Activated naive CD4-positive, alpha-beta T cell treated with anti-CD3 and anti-CD28 coated beads, Interleukin-2, amount 50 U/mL, for 24 hours (primary cell): ENCODE measurements around the gene OR6P1.

ENCODE experiments used
- H3K27ac Mint-ChIP-seq: one replicate; pipeline ENCODE4 v1.8.0; 2021; ENCODE audit warnings: mild to moderate bottlenecking, mixed read lengths
- H3K27me3 Mint-ChIP-seq: one replicate; pipeline ENCODE4 v1.8.0; 2021; ENCODE audit warnings: mixed read lengths
- H3K36me3 Mint-ChIP-seq: one replicate; pipeline ENCODE4 v1.8.0; 2021; ENCODE audit warnings: mixed read lengths
- H3K4me1 Mint-ChIP-seq: one replicate; pipeline ENCODE4 v1.8.0; 2021; ENCODE audit warnings: mixed read lengths
- H3K4me3 Mint-ChIP-seq: one replicate; pipeline ENCODE4 v1.8.0; 2021; ENCODE audit warnings: mild to moderate bottlenecking, mixed read lengths
- H3K9me3 Mint-ChIP-seq: one replicate; pipeline ENCODE4 v1.8.0; 2021; ENCODE audit warnings: mixed read lengths

The OR6P1 gene, protein sequence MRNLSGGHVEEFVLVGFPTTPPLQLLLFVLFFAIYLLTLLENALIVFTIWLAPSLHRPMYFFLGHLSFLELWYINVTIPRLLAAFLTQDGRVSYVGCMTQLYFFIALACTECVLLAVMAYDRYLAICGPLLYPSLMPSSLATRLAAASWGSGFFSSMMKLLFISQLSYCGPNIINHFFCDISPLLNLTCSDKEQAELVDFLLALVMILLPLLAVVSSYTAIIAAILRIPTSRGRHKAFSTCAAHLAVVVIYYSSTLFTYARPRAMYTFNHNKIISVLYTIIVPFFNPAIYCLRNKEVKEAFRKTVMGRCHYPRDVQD

GRCh38 chr1:158570480-158570879, at the start of gene OR6P1:
Gene OR6P1 (minus strand): TSS chr1:158570580. CDS start chr1:158563604, 6,976 bp downstream.
- Mint-ChIP-seq H3K4me1 (no peaks in the 10 kb centered on the region), H3K4me3 (no peak within 1 kb of the TSS), H3K27me3 (peaks cover 13% of the 10 kb centered on the region), H3K9me3 (no peaks in the 10 kb centered on the region), H3K27ac (no peak within 1 kb of the TSS), H3K36me3 (no peaks in the 10 kb centered on the region)

- no peaks in the 10 kb centered on the region for H3K9me3 Mint-ChIP-seq
- H3K4me1 Mint-ChIP-seq = no peaks in the 10 kb centered on the region
- H3K27ac Mint-ChIP-seq = no peak overlapping the region
- no peaks in the 10 kb centered on the region for H3K36me3 Mint-ChIP-seq
- H3K27me3 Mint-ChIP-seq = peaks cover 13% of the 10 kb centered on the region
- no peak overlapping the region for H3K4me3 Mint-ChIP-seq
Observed at GRCh38 chr1:158613764-158614163, 43.4 kb upstream of the OR6P1 start.

GRCh38 chr1:158611916-158612315, 41.5 kb upstream of the OR6P1 start:
- Mint-ChIP-seq H3K27me3 (peaks cover 7% of the 10 kb centered on the region), H3K4me1 (no peaks in the 10 kb centered on the region), H3K27ac (no peak overlapping the region), H3K4me3 (no peak overlapping the region), H3K36me3 (no peaks in the 10 kb centered on the region), H3K9me3 (no peaks in the 10 kb centered on the region)

- Mint-ChIP-seq H3K4me1 (no peaks in the 10 kb centered on the region), H3K4me3 (no peak overlapping the region), H3K9me3 (no peaks in the 10 kb centered on the region), H3K36me3 (no peaks in the 10 kb centered on the region), H3K27ac (no peak overlapping the region), H3K27me3 (no peaks in the 10 kb centered on the region)
Observed at GRCh38 chr1:158607296-158607695, 36.9 kb upstream of the OR6P1 start.

- H3K36me3 Mint-ChIP-seq = no peaks in the 10 kb centered on the region
- H3K4me3 Mint-ChIP-seq = no peak within 1 kb of the TSS
- H3K4me1 Mint-ChIP-seq = no peaks in the 10 kb centered on the region
- no peak within 1 kb of the TSS for H3K27ac Mint-ChIP-seq
- H3K9me3 Mint-ChIP-seq = peaks cover 4% of the 10 kb centered on the region
- no peaks in the 10 kb centered on the region for H3K27me3 Mint-ChIP-seq
Observed at GRCh38 chr1:158604968-158605367, 34.6 kb upstream of the OR6P1 start, which contains the start of gene OR10Z1. Gene OR10Z1 (plus strand): TSS chr1:158605268. CDS start chr1:158606439, 1,171 bp downstream.

GRCh38 chr1:158600735-158601134, 30.4 kb upstream of the OR6P1 start:
- Mint-ChIP-seq H3K36me3 (peaks cover 7% of the 10 kb centered on the region), H3K4me1 (no peaks in the 10 kb centered on the region), H3K27ac (no peak overlapping the region), H3K9me3 (peaks cover 24% of the 10 kb centered on the region), H3K27me3 (no peaks in the 10 kb centered on the region), H3K4me3 (no peak overlapping the region)

DNA sequence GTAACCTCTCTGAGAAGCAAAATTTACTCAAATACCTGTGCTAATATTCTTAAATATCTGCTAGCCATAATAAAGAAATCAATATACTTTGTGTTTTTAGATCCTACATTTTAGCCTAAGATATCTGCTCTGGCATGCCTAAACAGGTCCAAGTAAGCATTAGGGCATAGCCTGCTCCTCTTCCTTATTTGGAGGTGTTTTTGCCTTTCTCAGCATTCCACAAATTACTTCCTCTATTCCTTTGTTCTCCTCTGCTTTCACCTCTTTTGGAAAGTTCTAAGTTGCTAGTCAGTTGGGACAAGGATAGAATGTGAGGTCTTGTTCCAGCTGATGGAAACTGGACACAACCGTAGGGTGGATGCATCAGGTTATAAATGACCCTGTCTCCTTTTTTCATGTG, 16.6 kb upstream of the OR6P1 start:
- Mint-ChIP-seq H3K9me3 (no peaks in the 10 kb centered on the region), H3K27me3 (peaks cover 3% of the 10 kb centered on the region), H3K36me3 (no peaks in the 10 kb centered on the region), H3K27ac (no peak overlapping the region), H3K4me1 (no peaks in the 10 kb centered on the region), H3K4me3 (no peak overlapping the region)

DNA sequence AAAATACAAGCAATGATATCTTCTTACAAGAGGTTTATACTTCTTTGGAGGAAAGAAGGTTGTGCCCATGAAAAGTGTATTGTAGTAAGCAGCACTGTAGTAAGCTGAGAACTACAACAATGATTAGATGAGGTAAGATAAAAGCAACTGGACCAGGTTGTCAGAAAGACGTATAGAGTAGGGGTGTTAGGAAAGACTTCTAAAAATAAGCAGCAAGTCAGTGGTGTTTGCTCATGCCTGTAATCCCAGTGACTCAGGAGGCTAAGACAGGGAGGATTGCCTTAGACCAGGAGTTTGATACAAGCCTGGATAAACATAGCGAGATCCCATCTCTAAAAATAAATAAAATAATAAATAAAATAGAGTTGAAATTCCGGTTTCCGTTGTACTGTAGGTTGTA, 13.6 kb upstream of the OR6P1 start:
- H3K27ac Mint-ChIP-seq = no peak overlapping the region
- peaks cover 3% of the 10 kb centered on the region for H3K27me3 Mint-ChIP-seq
- H3K4me3 Mint-ChIP-seq = no peak overlapping the region
- no peaks in the 10 kb centered on the region for H3K36me3 Mint-ChIP-seq
- H3K9me3 Mint-ChIP-seq = no peaks in the 10 kb centered on the region
- H3K4me1 Mint-ChIP-seq = no peaks in the 10 kb centered on the region

DNA sequence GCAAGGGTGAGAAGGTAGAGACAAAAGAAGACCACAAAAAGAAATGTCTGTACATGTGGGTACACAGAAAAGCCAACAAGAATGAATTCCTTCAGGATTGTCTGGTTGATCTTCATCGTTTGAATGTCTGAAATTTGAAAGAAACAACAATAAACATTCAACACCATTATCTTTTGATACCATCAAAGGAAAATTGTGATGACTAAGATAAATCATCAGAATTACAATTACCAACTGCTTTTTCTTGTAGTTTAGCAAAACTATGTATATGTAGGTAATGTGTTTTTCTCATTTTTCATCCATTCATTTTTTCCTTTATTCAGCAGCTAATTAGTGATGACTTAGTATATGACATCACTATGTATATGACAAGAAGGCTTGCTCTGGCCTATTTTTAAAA, 9.4 kb upstream of the OR6P1 start, which contains the start of gene OR10X1:
Gene OR10X1, minus strand, starts transcription at position 167 of the 400 bp plus-strand sequence. Its CDS starts 0 bp downstream, at position 167.
- Mint-ChIP-seq H3K4me3 (no peak within 1 kb of the TSS), H3K9me3 (no peaks in the 10 kb centered on the region), H3K27ac (no peak within 1 kb of the TSS), H3K27me3 (peaks cover 8% of the 10 kb centered on the region), H3K36me3 (no peaks in the 10 kb centered on the region), H3K4me1 (no peaks in the 10 kb centered on the region)

- no peak overlapping the region for H3K27ac Mint-ChIP-seq
- no peaks in the 10 kb centered on the region for H3K36me3 Mint-ChIP-seq
- H3K27me3 Mint-ChIP-seq = peaks cover 7% of the 10 kb centered on the region
- H3K9me3 Mint-ChIP-seq = no peaks in the 10 kb centered on the region
- no peak overlapping the region for H3K4me3 Mint-ChIP-seq
- no peaks in the 10 kb centered on the region for H3K4me1 Mint-ChIP-seq
Observed at GRCh38 chr1:158577561-158577960, 7.2 kb upstream of the OR6P1 start.

GRCh38 chr1:158572226-158572625, 1.8 kb upstream of the OR6P1 start:
- Mint-ChIP-seq H3K36me3 (no peaks in the 10 kb centered on the region), H3K27me3 (peaks cover 13% of the 10 kb centered on the region), H3K9me3 (no peaks in the 10 kb centered on the region), H3K4me1 (no peaks in the 10 kb centered on the region), H3K27ac (no peak overlapping the region), H3K4me3 (no peak overlapping the region)

DNA sequence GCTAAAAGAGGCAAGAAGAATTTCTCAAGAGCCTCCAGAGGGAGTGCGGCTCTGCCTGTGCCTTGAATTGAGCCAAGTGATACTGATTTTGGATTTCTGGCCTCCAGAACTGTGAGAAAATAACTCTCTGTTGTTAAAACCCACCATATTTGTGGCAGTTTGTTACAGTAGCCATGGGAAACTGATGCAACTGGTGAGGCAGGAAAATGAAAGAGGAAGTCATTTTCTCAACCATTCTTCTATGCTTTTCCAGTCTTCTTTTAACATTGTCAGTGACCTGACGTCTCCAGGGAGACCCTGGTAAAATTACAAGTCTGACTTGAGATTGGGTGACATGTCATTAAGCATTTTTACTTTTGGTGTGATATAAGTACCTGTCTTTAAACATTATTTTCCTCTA, 5.8 kb downstream of the OR6P1 start:
- no peak overlapping the region for H3K27ac Mint-ChIP-seq
- no peaks in the 10 kb centered on the region for H3K4me1 Mint-ChIP-seq
- H3K36me3 Mint-ChIP-seq = no peaks in the 10 kb centered on the region
- H3K9me3 Mint-ChIP-seq = no peaks in the 10 kb centered on the region
- peaks cover 15% of the 10 kb centered on the region for H3K27me3 Mint-ChIP-seq
- H3K4me3 Mint-ChIP-seq = no peak overlapping the region

DNA sequence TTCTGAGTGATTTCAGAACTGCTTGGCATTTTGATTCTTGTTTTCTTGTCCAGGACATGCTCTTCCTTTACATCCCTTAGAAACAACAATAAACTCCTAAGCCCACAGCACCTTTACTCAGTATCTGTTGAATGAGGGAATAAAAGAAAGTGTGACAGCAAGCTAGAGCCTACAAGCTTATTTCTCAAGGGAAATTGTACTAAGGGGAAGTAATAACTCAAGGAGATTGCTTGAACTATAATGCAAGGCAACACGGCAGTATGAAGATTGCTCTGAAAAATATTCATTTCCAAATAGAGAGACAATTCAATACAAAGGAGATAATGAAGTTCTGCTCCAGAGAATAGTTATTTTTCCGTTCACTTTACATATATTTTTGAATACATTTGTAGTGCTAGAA, 6.5 kb downstream of the OR6P1 start:
- H3K36me3 Mint-ChIP-seq = no peaks in the 10 kb centered on the region
- no peak overlapping the region for H3K27ac Mint-ChIP-seq
- no peaks in the 10 kb centered on the region for H3K9me3 Mint-ChIP-seq
- H3K27me3 Mint-ChIP-seq = peaks cover 15% of the 10 kb centered on the region
- H3K4me3 Mint-ChIP-seq = no peak overlapping the region
- no peaks in the 10 kb centered on the region for H3K4me1 Mint-ChIP-seq

DNA sequence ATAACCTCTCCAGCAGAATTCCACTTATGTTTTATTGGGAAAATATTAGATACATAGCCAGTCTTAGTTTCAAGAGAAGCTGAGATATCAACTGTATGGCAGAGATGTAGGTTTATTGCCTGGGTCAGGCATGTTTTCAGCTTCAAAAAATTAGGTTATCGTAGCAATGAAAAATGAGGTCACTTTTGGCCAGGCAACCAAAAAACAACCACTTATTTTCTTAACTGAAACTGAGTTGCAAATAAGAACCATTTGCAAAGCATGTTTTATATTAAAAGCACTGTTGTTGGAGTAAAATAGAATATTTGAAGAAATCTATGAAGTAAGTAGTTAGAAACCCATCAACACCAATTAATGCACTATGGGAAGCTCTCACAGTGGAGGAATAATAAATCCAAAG, 10.7 kb downstream of the OR6P1 start:
- H3K27me3 Mint-ChIP-seq = peaks cover 10% of the 10 kb centered on the region
- no peak overlapping the region for H3K27ac Mint-ChIP-seq
- no peak overlapping the region for H3K4me3 Mint-ChIP-seq
- H3K36me3 Mint-ChIP-seq = no peaks in the 10 kb centered on the region
- no peaks in the 10 kb centered on the region for H3K9me3 Mint-ChIP-seq
- H3K4me1 Mint-ChIP-seq = no peaks in the 10 kb centered on the region

DNA sequence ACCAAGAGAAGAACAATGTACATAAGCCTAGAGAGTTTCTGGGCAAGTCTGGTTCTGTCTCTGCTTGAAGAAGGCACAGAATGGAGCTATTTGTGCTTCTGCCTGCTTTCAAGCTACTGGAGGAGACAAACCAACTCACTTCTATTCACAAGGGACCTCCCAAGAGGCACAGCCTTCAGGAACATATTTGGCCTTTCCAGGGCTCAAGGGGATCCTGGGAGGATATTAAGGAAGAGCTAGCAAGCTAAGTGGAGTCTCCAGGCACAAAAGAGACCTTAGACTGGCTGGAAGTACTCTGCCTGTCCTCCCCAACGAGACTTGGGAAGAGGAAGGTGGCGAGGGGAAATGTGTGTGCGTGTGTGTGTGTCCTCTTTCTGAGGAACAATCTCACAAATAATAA, 16.0 kb downstream of the OR6P1 start, which contains the start of gene OR6Y1:
Gene OR6Y1, minus strand, starts transcription at position 54 of the 400 bp plus-strand sequence. CDS start 6,300 bp downstream, outside the sequence.
- no peaks in the 10 kb centered on the region for H3K4me1 Mint-ChIP-seq
- H3K27me3 Mint-ChIP-seq = peaks cover 7% of the 10 kb centered on the region
- no peaks in the 10 kb centered on the region for H3K9me3 Mint-ChIP-seq
- no peak within 1 kb of the TSS for H3K27ac Mint-ChIP-seq
- no peaks in the 10 kb centered on the region for H3K36me3 Mint-ChIP-seq
- H3K4me3 Mint-ChIP-seq = no peak within 1 kb of the TSS

- Mint-ChIP-seq H3K27ac (no peak overlapping the region), H3K36me3 (no peaks in the 10 kb centered on the region), H3K4me3 (no peak overlapping the region), H3K4me1 (no peaks in the 10 kb centered on the region), H3K9me3 (no peaks in the 10 kb centered on the region), H3K27me3 (peaks cover 11% of the 10 kb centered on the region)
Observed at GRCh38 chr1:158552296-158552695, 18.1 kb downstream of the OR6P1 start.

DNA sequence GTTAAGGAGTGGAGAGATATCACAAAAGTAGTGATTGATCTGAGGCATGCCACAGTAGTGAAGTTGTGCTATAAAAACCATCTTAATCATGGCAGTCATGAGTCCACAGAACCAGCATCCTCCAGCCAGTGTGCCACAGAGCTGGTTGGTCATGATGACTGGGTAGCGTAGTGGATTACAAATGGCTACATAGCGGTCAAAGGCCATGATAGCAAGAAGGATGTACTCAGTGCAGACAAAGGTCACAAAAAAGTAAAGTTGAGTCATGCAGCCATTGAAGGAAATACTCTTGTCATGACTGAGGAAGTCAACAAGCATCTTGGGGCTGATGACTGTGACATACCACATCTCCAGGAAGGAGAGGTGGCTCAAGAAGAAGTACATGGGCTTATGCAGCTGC, 22.8 kb downstream of the OR6P1 start:
- Mint-ChIP-seq H3K4me1 (no peaks in the 10 kb centered on the region), H3K36me3 (no peaks in the 10 kb centered on the region), H3K27ac (no peak overlapping the region), H3K9me3 (no peaks in the 10 kb centered on the region), H3K4me3 (no peak overlapping the region), H3K27me3 (peaks cover 12% of the 10 kb centered on the region)
